Measurements from ENCODE around the gene CNTLN. TPM values are rescaled to one million over a fixed set of nuclear protein-coding genes. Genes with fewer than 3 reads are reported as not detected.

Gene CNTLN
- total RNA-seq, 1 experiment from 2014 or later, result 15.0 TPM

DNA sequence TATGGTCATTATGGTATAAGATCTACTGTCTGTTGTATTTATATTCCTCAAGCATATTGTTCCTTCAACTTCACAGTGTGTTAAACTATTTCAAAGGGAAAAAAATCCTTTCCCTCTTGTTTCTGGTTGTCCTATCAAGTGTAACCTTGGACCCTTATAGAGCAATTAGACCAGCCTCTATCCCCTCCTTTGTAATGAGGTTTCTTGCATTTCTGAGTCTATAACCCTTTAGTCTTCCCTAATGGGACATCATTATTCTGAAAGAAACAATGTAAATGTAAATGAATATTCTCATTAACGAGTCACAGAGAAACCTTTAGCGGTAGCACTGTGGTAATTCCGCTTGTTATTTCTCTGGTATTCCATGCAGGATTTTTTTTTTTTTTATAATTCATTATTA is 197.3 kb downstream of the CNTLN start:
- WGBS (ENCODE audit: extremely low coverage, insufficient read length, low lambda C conversion rate), result no CpG with 5 or more reads among the region's 3 CpGs
- peak overlapping the region in 1 of 3 experiments; percentile 60; a peak in 1 of 7 replicates for H3K27ac Mint-ChIP-seq

More for the DNA sequence above, 197.3 kb downstream of the CNTLN start:
- Mint-ChIP-seq H3K27me3 (ENCODE audit: low read depth) (no peaks in the 10 kb centered on the region), H3K9me3 (no peaks in the 10 kb centered on the region), H3K4me3 (no peak overlapping the region), H3K36me3 (ENCODE audit: insufficient read depth in 1 of 3, low read depth in 3 of 3) (0 out of 7 replicates have a peak, but pooled peaks cover 0 to 3% (median 0%) of the 10 kb centered on the region in 3 experiments), H3K4me1 (peaks cover 5 to 7% of the 10 kb centered on the region in 2 experiments)
- H2AK5ac ChIP-seq (ENCODE audit: insufficient read length, low read length), result no peak overlapping the region
- no peak for DNase-seq
- H2BK20ac ChIP-seq (ENCODE audit: low read depth, low read length, poor library complexity, severe bottlenecking), result no peak overlapping the region
- H3K27ac ChIP-seq (ENCODE audit: insufficient read length, low read depth, low read length), result no peak overlapping the region
- H3K79me2 ChIP-seq (ENCODE audit: insufficient read depth, low read length), result no peaks in the 10 kb centered on the region
- no peak overlapping the region for H3K4ac ChIP-seq (ENCODE audit: low read depth, low read length)
- H3K18ac ChIP-seq (ENCODE audit: insufficient read length, low read depth, low read length), result no peak overlapping the region
- no peak overlapping the region for H3K14ac ChIP-seq (ENCODE audit: insufficient read depth, low read length)
- H2AFZ ChIP-seq (ENCODE audit: low read length), result no peak overlapping the region
- H3K23me2 ChIP-seq (ENCODE audit: insufficient read length, low read depth, low read length, poor library complexity, severe bottlenecking), result no peaks in the 10 kb centered on the region
- no peaks in the 10 kb centered on the region for H3K4me1 ChIP-seq (ENCODE audit: insufficient read depth, low read length)
- H2BK12ac ChIP-seq (ENCODE audit: insufficient read length, low read depth, low read length), result no peak overlapping the region
- TF ChIP-seq, protein P1, sequence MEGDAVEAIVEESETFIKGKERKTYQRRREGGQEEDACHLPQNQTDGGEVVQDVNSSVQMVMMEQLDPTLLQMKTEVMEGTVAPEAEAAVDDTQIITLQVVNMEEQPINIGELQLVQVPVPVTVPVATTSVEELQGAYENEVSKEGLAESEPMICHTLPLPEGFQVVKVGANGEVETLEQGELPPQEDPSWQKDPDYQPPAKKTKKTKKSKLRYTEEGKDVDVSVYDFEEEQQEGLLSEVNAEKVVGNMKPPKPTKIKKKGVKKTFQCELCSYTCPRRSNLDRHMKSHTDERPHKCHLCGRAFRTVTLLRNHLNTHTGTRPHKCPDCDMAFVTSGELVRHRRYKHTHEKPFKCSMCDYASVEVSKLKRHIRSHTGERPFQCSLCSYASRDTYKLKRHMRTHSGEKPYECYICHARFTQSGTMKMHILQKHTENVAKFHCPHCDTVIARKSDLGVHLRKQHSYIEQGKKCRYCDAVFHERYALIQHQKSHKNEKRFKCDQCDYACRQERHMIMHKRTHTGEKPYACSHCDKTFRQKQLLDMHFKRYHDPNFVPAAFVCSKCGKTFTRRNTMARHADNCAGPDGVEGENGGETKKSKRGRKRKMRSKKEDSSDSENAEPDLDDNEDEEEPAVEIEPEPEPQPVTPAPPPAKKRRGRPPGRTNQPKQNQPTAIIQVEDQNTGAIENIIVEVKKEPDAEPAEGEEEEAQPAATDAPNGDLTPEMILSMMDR (conservative IDR thresholded peaks at IDR 0.05), result no peak
- H2BK5ac ChIP-seq (ENCODE audit: insufficient read length, low read length), result no peak overlapping the region
- no peaks in the 10 kb centered on the region for H3K79me1 ChIP-seq (ENCODE audit: insufficient read depth, low read depth, low read length, poor library complexity, severe bottlenecking)
- no peak overlapping the region for H3K9ac ChIP-seq (ENCODE audit: extremely low read depth, insufficient read length, low read length)
- H3T11ph ChIP-seq (ENCODE audit: low read length), result no peak overlapping the region
- no peak overlapping the region for H4K8ac ChIP-seq (replicated peaks; ENCODE audit: insufficient read length, low read depth, low read length)
- H4K5ac ChIP-seq (ENCODE audit: insufficient read length, low read depth, low read length), result no peak overlapping the region
- H2BK15ac ChIP-seq (ENCODE audit: low read depth, low read length), result no peak overlapping the region
- no peaks in the 10 kb centered on the region for H3K9me3 ChIP-seq (ENCODE audit: control insufficient read depth, low read depth, low read length)
- H3K23ac ChIP-seq (ENCODE audit: insufficient read length, low read depth, low read length), result no peak overlapping the region
- H4K91ac ChIP-seq (ENCODE audit: insufficient read length, low read depth, low read length), result no peak overlapping the region
- H3K56ac ChIP-seq (ENCODE audit: insufficient read length, low read depth, low read length), result no peak overlapping the region
- H4K20me1 ChIP-seq (ENCODE audit: control insufficient read depth, insufficient read depth, insufficient read length), result no peaks in the 10 kb centered on the region
- H2BK120ac ChIP-seq (ENCODE audit: low read depth, low read length, poor library complexity, severe bottlenecking), result no peak overlapping the region
- no peaks in the 10 kb centered on the region for H3K27me3 ChIP-seq (ENCODE audit: insufficient read depth, low read length)
- no peak overlapping the region for H3K4me2 ChIP-seq (ENCODE audit: insufficient read depth, insufficient read length, low read length)
